ENCODE measurements around the gene RHOBTB1.

RHOBTB1 gene

DNA sequence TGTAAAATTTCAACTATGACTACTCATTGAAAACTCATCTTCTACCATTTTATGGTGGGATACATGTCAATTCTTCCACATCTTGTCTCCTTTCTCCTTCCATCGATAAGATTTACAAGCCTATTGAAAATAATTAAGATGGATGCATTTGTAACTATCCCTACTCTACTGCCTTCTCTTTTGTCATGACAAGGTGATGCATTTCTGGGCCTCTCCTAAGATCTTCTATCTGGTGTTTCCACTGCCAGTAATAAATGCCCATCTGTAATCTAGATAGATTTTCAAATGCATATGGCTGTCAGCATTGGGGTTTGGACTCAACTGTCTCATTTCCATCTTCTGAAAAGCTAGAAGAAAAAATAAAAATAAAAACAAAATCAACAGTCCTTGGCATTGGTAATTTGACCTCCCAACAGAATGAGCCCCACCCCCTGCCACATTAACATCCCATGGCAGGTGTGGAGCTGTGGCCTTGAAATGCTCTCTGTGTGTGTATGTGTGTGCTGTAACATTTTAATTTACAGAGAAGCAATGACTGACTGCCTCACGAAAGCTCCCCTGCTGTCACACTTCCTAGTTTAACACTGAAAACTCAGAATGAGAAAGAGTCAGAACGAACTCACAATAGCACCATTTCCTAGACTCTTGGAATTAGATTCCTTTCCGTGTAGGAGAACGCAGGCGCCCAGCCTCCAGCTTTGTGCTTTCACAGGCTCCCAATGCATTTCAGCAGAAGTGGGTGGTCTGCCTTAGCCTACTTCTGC lies 74.2 kb downstream of the RHOBTB1 start:
- Histone ChIP-seq H3K9me2 (replicated peaks; ENCODE audit: control insufficient read depth, low read length) (no peaks in the 10 kb centered on the region), H3K79me2 (ENCODE audit: control insufficient read depth, low read length) (no peaks in the 10 kb centered on the region), H3K36me3 (ENCODE audit: control insufficient read depth, low read length) (no peaks in the 10 kb centered on the region), H3K9me3 (ENCODE audit: control insufficient read depth, insufficient read depth, low read length) (no peaks in the 10 kb centered on the region), H3K27me3 (ENCODE audit: control insufficient read depth, low read length) (peaks cover 5% of the 10 kb centered on the region; the same call in 1 of the 2 replicates), H4K20me1 (ENCODE audit: control insufficient read depth, insufficient read depth, low read depth, low read length) (no peaks in the 10 kb centered on the region), H3F3A (ENCODE audit: control insufficient read depth, insufficient read depth) (no peaks in the 10 kb centered on the region), H3K4me1 (ENCODE audit: control insufficient read depth, low read length) (no peaks in the 10 kb centered on the region), H3K4me3 (ENCODE audit: low read length) (no peak overlapping the region), H3K27ac (ENCODE audit: low read depth, low read length) (no peak overlapping the region), H3K4me2 (ENCODE audit: low read length) (no peak overlapping the region)
- no peak for TF ChIP-seq EZH2phosphoT487 (IDR thresholded peaks at IDR 0.05; ENCODE audit: borderline replicate concordance, low read length)
- TF ChIP-seq, protein P1, sequence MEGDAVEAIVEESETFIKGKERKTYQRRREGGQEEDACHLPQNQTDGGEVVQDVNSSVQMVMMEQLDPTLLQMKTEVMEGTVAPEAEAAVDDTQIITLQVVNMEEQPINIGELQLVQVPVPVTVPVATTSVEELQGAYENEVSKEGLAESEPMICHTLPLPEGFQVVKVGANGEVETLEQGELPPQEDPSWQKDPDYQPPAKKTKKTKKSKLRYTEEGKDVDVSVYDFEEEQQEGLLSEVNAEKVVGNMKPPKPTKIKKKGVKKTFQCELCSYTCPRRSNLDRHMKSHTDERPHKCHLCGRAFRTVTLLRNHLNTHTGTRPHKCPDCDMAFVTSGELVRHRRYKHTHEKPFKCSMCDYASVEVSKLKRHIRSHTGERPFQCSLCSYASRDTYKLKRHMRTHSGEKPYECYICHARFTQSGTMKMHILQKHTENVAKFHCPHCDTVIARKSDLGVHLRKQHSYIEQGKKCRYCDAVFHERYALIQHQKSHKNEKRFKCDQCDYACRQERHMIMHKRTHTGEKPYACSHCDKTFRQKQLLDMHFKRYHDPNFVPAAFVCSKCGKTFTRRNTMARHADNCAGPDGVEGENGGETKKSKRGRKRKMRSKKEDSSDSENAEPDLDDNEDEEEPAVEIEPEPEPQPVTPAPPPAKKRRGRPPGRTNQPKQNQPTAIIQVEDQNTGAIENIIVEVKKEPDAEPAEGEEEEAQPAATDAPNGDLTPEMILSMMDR (IDR thresholded peaks at IDR 0.05; ENCODE audit: low read depth, low read length, poor library complexity, severe bottlenecking): no peak

DNA sequence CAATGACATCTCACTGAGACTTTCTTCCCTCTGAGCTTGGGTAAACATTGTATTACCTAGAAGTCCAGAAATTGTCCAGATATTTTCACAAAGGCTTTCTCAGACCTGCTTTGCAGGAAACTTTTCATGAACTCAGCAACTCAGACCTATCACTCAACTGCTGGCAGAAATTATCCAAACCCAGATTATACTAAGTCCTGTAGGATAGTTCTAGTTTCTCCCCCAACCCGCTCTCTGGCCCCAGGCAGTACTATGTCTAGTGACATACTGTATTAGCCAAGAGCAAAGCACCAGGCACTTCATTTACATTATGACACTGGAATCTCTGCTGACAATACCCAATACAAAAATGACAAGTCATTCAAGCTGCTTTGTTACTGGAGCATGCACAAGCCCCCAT lies 75.0 kb downstream of the RHOBTB1 start:
- Histone ChIP-seq H3K27me3 (ENCODE audit: control insufficient read depth, low read length) (peaks cover 5% of the 10 kb centered on the region; the same call in 1 of the 2 replicates), H3K4me1 (ENCODE audit: control insufficient read depth, low read length) (no peaks in the 10 kb centered on the region), H3K79me2 (ENCODE audit: control insufficient read depth, low read length) (no peaks in the 10 kb centered on the region), H3K27ac (ENCODE audit: low read depth, low read length) (no peak overlapping the region), H4K20me1 (ENCODE audit: control insufficient read depth, insufficient read depth, low read depth, low read length) (no peaks in the 10 kb centered on the region), H3K36me3 (ENCODE audit: control insufficient read depth, low read length) (no peaks in the 10 kb centered on the region), H3K9me3 (ENCODE audit: control insufficient read depth, insufficient read depth, low read length) (no peaks in the 10 kb centered on the region), H3K4me2 (ENCODE audit: low read length) (no peak overlapping the region), H3K4me3 (ENCODE audit: low read length) (no peak overlapping the region), H3K9me2 (replicated peaks; ENCODE audit: control insufficient read depth, low read length) (no peaks in the 10 kb centered on the region), H3F3A (ENCODE audit: control insufficient read depth, insufficient read depth) (no peaks in the 10 kb centered on the region)
- TF ChIP-seq, protein P1 (IDR thresholded peaks at IDR 0.05; ENCODE audit: low read depth, low read length, poor library complexity, severe bottlenecking): no peak
- TF ChIP-seq EZH2phosphoT487 (IDR thresholded peaks at IDR 0.05; ENCODE audit: borderline replicate concordance, low read length): no peak

DNA sequence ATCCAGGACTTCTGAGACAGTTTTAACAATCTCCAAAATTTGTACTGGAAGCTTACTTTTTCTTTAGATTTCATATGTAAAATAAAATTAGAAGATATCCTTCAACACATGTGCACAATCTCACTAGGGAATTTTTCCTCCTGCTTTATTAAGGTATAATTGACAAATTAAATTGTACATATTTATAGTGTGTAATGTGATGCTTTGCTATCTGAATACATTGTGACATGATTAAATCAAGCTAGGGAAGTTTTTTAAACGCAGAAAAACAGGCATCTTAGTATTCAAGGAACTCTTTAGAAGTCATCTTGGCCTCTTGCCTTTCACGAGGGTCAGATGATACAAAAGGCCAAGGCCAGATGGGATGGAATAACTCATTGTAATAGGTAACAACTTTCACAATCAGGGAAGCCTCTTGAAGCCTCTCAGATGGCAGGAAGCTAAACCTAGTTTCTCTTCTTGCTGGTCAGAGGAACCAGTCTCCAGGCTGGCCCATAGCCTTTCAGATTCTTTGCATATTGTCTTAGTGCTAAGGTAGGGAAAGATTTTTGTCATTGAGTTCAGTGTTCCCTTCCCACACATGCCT lies 78.7 kb downstream of the RHOBTB1 start:
- H3K4me2 ChIP-seq (ENCODE audit: low read length): no peak overlapping the region
- H3K9me2 ChIP-seq (replicated peaks; ENCODE audit: control insufficient read depth, low read length): no peaks in the 10 kb centered on the region
- H3F3A ChIP-seq (ENCODE audit: control insufficient read depth, insufficient read depth): no peaks in the 10 kb centered on the region
- no peaks in the 10 kb centered on the region for H4K20me1 ChIP-seq (ENCODE audit: control insufficient read depth, insufficient read depth, low read depth, low read length)
- no peaks in the 10 kb centered on the region for H3K4me1 ChIP-seq (ENCODE audit: control insufficient read depth, low read length)
- H3K36me3 ChIP-seq (ENCODE audit: control insufficient read depth, low read length): no peaks in the 10 kb centered on the region
- TF ChIP-seq, protein P1 (IDR thresholded peaks at IDR 0.05; ENCODE audit: low read depth, low read length, poor library complexity, severe bottlenecking): no peak
- no peak for TF ChIP-seq EZH2phosphoT487 (IDR thresholded peaks at IDR 0.05; ENCODE audit: borderline replicate concordance, low read length)
- H3K27ac ChIP-seq (ENCODE audit: low read depth, low read length): no peak overlapping the region
- no peaks in the 10 kb centered on the region for H3K9me3 ChIP-seq (ENCODE audit: control insufficient read depth, insufficient read depth, low read length)
- no peak overlapping the region for H3K4me3 ChIP-seq (ENCODE audit: low read length)
- H3K79me2 ChIP-seq (ENCODE audit: control insufficient read depth, low read length): no peaks in the 10 kb centered on the region
- H3K27me3 ChIP-seq (ENCODE audit: control insufficient read depth, low read length): peaks cover 5% of the 10 kb centered on the region; the same call in 1 of the 2 replicates

Data from DOHH2 (cell line).